ENCODE results near the gene PALLD.

The PALLD gene

DNA sequence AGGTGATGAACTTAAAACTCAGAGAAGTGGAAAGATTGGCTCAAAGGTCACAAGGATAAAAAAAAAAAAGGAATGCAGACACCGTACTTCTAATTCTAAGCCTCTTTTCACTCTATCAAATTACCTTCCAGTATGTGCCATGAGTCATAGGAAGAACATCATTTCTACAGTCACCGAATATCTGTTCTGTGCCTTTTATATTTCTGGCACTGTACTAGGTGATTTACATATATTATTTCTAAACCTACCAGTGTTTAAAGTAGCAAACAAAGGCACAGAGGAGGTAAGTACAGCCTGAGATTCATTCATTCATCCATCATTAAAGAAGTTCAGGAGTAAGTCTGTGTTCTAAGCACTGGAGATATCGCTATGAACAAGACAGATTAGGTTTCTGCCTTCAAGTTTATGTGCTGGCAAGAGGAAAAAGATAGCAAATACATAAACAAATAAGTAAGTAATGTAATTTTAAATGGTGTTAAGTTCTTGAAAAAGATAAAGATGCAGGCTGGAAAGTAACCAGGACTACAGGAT is 65.3 kb downstream of the PALLD start:
- DNase-seq, result no peak

- DNase-seq, result no peak
Measured at GRCh38 chr4:168564023-168564422, 67.2 kb downstream of the PALLD start.

- no peak for DNase-seq
Measured at GRCh38 chr4:168565130-168565529, 68.3 kb downstream of the PALLD start.

- DNase-seq, result no peak
Measured at GRCh38 chr4:168566726-168567125, 69.9 kb downstream of the PALLD start.

DNA sequence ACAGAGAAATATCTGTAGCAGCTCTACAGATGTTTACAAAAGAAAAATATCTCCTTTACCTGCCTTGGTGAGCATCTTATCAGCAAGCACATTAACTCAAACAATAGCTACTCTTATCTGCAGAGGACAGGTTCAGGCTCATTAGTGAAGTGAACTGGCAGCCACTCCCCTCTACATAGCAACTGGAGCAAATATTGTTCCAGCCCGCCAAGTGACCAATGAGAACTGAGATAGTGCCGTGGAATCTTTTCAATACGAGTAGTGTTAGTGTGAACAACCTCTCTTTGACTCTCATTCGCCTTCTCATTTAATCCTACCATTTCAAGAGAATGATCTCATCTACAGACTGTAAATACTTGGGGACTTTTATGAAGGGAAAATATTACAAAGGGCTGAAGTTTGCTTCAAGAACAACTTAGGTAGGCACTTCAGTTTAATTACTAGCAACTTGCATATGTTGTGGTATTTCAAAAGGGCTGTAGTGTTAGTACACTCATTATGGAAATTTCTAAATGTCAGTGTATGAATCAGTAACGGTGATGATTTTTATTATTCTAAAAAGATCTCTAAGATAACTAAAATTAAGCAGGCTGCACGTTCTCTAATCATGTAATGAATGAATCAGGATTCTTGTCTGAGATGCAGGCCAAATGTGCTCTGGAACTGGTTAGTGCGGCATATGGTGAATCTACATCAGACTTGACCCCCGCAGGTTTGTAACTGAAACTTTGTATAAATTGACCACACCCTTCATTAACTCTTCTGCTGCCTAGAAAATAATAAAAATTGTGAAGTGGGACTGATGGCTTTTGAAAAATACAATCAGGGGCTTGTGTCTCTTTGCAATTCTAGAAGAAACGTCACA is 72.4 kb downstream of the PALLD start:
- no peak for DNase-seq

DNA sequence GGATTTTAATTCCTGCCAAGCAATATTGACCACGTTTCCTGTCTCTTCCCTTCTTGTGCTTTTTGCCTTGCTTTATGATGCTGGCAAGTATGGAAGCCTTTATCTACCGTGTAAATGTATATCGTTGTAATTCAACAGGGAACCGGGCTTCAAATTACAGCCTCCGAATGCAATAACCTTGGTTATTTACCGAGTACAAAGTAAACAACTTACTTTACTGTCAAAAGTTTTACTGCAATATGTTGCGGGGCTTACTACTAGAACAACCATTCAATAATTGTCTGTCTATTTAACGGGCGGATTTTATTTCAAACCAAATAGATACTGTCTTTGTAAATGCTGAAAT is 73.1 kb downstream of the PALLD start:
- no peak for DNase-seq

DNA sequence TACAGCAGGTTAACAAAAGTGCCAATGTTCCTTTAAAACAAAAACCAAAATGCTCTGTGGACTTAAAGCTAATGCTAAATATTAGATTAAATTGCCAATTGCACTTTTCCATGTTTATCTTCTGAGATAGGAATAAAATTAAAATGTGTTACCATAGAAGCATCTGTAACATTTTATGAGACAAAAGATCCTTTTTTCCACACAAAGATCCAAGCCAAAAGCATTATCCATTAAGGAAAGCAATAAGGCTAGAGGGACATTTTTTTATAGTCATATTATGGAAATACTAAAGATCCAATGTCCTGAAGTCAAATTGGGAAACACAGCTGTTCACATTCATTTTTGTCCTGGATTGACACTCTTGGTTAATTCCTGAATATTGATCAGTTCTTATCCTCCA is 73.6 kb downstream of the PALLD start:
- DNase-seq, result no peak

DNA sequence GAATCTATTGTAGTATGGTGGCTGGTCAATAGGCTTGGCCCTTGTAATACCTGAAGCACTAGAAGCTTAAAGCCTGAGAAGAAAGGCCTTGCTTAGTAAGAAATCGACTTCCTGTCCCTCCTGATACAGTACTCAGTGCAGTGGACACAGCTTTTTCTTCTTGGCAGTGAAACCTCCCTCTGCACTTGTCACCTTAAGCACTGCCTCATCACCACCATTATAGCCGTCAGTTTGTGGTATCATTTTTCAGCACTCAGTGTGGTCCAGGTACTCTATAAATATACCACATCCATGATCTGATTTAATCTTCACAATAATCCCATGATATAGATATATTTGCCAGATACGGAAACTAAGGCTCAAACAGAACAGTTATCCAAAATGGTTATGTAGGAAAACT is 75.2 kb downstream of the PALLD start:
- DNase-seq, result no peak

DNA sequence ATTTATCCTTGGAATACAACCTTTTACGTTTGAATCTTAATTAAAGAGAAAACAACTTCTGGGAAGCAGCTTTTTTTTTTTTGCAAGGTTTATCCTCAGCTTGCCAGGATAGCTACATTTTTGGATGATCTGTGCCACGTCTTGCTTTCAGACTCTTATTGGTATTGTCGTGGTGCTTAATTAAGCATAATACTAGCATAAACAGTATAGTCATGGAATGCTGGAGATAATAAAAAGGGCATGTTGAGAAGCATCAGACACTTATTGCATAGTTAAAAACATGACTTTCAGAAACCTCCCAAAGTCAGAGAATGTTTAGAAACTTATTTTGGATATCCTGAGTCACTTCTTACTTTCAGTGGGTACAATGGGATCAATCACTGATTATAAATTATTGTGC is 77.0 kb downstream of the PALLD start:
- no peak for DNase-seq

- DNase-seq, result no peak
Measured at GRCh38 chr4:168574581-168575295, 77.9 kb downstream of the PALLD start.

- no peak for DNase-seq
Measured at GRCh38 chr4:168575473-168575872, 78.6 kb downstream of the PALLD start.

GRCh38 chr4:168577624-168578023 is 80.8 kb downstream of the PALLD start:
- DNase-seq, result no peak

DNA sequence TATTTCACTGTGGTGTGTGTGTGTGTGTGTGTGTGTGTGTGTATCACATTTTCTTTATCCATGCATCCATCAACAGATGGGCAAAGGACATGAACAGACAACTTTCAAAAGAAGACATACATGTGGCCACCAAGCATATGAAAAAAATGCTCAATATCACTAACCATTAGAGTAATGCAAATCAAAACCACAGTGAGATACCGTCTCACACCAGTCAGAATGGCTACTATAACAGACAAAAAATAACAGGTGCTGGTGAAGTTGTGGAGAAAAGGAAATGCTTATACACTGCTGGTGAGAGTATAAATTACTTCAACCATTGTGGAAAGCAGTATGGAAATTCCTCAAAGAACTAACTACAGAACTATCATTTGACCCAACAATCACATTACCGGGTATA is 83.4 kb downstream of the PALLD start:
- DNase-seq, result no peak

- no peak for DNase-seq
Measured at GRCh38 chr4:168584321-168584771, 87.5 kb downstream of the PALLD start.

GRCh38 chr4:168585168-168586091 is 88.6 kb downstream of the PALLD start:
- DNase-seq, result no peak

DNA sequence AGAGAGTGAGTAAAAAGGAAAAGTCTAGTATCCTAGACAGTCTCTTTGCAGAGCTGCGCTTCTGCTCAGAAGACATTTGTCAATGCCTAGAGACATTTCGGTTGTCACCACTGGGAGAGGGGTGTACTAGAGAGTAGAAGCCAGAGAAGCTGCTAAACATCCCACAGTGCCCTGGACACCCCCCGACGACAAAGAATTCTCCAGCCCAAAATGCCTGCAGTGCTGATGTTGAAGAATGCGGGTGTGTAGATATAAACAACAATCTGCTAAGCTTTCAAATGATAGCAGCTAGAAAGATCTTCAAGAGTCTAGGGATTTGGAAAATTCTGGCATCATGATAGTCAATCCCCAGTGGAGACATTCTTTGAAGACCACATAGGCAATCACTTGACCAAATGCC is 90.1 kb downstream of the PALLD start:
- no peak for DNase-seq

DNA sequence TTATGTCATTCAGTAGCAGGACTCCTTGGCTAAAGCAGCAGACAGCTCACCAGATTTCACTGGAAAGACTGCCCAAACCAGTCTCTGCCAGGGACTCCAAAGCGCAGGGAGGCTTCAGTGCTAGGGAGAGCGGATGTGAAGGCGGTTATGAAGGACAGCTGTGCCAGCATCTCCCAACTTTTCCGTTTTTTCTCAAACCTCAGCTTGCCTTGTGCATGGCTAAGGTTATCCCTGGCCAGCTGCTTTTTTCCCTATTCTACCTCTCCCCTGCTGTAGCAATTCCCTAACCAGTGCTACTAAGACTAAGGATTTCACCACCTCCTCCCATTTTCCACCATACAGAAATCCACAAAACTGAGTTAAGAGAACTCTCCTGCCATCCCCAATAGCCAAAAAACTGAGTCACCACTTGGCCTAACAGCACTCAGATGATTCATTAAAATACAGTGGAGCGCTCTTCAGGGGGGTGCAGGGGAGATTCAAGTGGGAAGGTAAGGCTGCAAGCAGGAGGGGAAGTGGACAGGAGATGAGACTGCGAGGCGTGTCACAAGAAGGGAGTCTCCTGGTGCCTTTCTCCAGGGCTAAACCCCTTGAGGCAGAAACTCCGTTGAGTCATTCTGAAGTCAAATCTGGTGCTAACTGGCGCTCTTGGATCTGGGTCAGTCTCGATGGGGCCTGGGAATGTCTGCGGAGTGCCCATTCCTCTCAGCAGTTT is 90.7 kb downstream of the PALLD start:
- DNase-seq, result no peak

DNA sequence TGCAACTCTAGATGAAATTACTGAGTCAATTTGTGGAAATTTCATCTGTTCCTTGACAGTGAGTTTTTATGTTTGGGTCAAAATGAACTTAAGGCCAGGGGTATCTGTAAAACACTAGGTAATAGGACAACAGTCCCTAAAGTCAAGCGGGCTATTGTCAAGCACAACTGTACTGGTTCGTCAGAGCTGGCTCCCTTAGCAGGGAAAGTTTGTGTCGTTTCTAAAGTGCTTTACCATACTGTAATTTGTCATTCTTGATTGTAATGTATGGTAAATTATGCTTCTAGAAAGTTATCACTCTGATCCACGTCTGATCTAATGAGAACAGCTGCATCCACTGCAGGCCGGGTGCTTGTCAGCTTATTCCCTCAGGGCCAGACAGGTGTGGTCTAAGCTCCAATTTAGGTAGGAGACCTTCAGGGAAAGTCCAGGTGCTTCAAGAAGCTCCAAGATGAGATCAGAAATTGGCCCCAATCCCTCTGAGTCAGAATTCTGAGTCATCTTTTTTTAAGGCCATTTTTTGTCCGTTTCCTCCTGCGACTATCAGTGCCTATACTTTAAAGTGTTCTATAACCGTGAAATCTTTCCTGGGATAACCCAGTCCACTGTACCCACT is 92.2 kb downstream of the PALLD start:
- no peak for DNase-seq

GRCh38 chr4:168592676-168593075 is 95.8 kb downstream of the PALLD start:
- no peak for DNase-seq

GRCh38 chr4:168593399-168593798 is 96.5 kb downstream of the PALLD start:
- DNase-seq, result no peak

GRCh38 chr4:168594121-168594520 is 97.3 kb downstream of the PALLD start:
- no peak for DNase-seq

- no peak for DNase-seq
Measured at GRCh38 chr4:168598191-168598590, 101.3 kb downstream of the PALLD start.
